NOMO-1 (cell line): Measurements from ENCODE around the gene CD63.

Source experiments
- DNase-seq, 2 experiments: peaks; one replicate each; lab custom pipeline; 2025; ENCODE audit not compliant: unreplicated experiment in 2 of 2; lab: John Stamatoyannopoulos, UW

Gene CD63

GRCh38 chr12:55741931-55742680 is 13.3 kb upstream of the CD63 start:
- DNase-seq, result no peak

DNA sequence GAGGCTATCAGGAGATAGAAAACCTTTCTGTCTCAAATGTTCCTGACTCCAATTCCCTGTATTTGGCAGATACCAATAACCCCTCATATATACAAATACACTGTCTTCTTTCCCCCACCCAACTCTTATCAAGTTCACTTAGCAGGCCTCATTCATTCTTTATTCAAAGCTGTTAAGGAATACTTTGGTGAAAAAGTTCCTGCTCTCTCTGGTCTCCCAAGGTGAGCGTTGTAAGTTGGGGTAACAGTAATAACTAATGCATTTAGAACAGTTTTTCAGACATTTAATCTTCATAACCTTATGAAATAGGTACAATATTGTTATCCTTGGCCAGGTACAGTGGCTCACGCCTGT is 10.2 kb upstream of the CD63 start:
- no peak for DNase-seq

- DNase-seq, result peak; percentile 81 to 84
These were observed 9.6 kb upstream of the CD63 start for GRCh38 chr12:55738123-55739024.

DNA sequence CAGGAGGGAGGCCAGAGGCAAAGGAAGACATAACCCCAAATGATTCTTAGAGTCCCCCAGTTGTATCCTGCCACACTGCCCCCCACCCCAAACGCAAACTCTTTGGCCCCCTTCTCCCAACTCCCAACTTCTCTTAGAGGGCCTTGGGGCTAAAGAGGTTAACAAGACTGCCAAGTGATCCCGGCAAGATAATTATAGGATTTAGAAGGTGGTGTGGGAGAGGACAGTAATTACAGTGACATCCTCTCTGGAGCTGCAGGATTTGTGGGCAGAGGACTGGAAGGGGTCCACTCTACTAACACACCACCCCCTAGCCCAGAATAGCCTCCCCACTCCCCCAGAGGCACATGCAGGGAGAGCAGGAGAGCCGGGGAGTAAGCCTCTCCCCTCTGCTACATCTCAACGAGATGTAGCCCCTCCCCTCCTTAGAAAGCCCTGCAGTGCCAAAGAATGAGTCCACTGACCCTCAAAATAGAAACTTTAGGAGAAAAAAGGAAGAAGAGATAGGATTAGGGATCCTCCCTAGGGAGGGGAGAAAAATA is 8.8 kb upstream of the CD63 start:
- no peak for DNase-seq

- peak; percentile 43 to 62 for DNase-seq
These were observed 8.2 kb upstream of the CD63 start for GRCh38 chr12:55736780-55737580.

DNA sequence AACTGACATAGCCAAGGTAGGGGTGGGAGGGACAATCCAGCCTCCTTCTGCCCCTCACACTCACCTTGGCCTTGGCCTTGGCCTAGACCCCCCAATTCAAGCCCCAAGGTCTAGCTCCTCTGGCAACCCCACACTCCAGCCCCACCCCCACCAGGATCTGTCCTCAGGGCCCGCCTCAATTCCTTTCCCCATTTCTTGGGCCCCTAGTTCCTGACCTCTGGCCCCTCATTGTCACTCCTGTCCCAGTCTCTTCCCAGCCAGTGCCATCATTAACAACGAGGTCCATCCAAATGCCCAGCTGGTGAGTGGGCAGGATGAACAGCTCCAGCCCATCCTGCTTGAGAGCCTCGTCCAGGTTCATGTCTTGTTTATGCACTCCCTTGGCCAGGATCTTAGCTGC is 7.3 kb upstream of the CD63 start:
- no peak for DNase-seq

DNA sequence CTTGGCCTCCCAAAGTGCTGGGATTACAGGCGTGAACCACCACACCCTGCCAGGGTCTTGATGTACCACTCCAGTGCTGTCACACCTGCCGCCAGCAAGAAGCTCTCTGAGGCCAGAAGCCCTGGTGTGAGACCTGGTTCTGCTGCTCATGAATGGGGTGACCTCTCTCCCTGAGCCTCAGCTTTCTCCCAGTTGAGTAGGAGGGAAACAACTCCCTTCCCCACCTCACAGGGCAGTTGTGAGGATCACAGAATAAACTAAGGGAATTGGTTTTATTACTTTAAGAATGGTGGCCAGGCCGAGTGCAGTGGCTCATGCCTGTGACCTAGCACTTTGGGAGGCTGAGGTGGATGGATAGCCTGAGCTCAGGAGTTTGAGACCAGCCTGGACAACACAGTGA is 5.8 kb upstream of the CD63 start:
- no peak for DNase-seq

DNA sequence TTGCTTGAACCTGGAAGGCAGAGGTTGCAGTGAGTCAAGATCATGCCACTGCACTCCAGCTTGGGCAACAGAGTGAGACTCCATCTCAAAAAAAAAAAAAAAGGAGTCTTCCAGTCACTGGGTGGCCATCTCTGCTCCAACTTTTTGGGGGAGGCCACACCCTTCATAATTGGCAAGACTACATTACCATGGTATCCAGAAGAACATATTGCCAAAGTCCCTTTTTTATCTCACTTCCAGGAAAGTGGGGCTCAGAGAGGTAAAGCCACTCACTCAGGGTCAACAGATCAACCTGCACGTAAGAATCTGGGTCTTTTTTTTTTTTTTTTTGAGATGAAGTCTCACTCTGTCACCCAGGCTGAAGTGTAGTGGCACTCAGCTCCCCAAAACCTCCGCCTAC is 5.0 kb upstream of the CD63 start:
- no peak for DNase-seq

GRCh38 chr12:55733021-55733555 is 4.3 kb upstream of the CD63 start:
- DNase-seq, result no peak

DNA sequence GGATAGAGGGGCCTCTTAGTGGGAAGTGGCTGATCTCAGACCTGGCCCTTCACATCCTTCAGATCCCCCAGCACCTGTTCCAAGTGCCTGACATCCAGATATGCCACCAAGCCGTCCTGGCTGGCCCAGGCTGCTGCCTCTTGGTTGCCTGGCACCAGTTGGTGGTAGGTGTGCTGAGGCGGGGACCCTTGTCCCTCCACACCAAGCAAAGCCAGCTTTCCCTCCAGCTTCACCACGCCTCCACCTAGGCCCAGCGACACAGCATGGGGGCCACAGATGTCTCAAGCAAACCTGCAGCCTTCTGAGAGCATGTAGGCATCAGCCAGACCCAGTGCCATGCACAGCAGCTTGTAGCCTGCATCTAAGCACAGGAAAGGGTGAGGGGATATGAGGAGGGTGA is 3.5 kb upstream of the CD63 start:
- DNase-seq, result no peak

DNA sequence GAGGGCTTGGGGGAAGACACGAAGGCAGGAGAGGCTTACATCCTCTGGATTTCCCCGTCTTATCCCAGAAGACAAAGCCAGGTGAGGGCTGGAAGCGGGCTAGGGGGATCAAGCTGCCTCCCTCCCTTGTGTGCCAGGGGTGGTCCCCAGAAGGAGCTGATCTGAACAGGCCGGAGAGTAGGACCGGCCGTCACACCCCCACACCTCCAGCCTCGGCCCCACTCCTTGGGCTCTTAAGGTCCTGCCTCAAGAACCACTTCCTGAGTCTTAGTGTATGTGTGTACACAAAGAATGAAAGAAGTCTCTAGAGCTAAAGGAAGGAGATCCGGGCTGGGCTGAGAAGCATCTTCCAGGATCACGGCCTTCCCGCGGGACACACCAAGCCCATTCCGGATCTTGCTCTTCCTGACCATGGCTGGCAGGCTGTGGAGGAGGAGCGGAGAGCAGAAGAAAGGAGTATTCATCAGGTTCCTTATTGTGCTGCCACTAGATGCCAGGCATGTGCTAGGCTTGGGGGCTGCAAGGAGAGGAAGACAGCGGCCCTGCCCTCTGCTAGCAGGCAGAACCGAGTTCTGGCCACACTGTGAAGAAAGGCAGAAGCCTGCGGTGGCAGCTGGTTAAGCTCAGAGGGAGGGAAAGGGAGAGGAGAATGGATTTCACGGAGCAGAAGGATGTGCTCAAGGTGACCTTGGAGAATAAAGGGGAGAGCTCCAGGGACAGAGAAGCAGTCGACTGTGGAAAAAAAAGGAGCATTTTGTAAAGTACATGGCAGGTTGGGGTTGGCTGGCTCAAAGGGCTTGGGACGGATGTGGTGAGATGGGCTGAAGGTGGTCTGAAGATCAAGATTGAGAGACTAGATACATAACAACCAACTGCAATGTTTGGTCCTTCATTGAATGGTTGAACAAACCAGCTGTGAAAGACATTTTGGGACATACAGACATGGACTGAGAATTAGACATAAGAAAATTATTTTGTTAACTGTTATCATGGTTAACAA is 1.3 kb upstream of the CD63 start:
- peak; percentile 64 to 73 for DNase-seq

DNA sequence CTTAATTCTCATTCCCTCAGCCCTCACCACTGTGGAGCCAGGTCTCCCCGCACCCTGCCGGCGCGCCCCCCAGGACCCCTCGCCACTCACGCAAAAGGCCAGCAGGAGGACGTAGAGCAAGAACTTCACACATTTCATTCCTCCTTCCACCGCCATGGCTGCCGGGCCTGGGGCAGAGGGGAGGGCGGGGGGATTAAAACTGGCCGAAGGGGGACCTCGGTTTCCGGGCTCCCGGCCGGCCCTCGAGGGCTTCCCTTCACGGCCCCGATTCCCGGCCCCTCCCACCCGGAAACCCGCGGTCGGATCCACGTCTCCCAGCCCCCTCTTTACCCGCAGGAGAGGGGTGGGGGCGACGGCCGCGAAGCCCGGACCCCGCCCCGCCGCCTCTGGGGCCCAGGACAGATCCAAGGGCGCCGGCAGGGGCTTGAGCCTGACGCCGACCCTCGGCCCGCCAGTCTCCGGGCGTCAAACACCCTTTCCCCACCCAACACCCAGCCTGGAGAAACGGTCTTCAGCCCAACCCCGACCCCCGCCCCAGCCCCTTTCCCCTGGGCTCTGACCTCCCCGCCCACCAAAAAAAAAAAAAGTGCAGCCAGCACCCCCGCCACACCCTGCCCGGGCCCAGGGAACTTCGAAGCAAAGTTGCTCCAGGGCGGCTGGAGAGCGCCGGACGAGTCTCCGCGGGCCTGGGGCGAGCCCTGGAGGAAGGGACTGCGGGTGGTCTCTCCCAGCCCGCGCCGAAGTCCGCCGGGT is 447 bp downstream of the CD63 start:
- peak in 1 of 2 experiments; percentile 61 for DNase-seq

GRCh38 chr12:55727643-55728185 is 1.1 kb downstream of the CD63 start:
- DNase-seq, result no peak

DNA sequence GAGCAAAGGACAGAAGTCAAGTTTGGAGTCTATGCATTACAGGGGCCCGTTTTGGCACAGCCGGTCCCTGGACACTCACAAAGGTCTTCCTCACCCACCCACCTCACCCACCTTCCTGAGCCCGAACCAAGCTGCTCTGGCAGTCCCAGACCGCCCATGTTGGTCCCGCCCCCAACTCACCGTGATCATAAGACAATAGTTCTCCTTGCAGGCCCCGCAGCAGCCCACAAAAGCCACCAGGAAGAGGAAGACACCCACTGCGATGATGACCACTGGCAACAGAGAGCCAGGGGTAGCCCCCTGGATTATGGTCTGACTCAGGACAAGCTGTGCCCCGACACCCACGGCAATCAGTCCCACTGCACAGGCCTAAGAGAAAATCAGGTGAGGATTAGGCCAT is 1.8 kb downstream of the CD63 start:
- no peak for DNase-seq

GRCh38 chr12:55725556-55725955 is 3.3 kb downstream of the CD63 start:
- no peak for DNase-seq

DNA sequence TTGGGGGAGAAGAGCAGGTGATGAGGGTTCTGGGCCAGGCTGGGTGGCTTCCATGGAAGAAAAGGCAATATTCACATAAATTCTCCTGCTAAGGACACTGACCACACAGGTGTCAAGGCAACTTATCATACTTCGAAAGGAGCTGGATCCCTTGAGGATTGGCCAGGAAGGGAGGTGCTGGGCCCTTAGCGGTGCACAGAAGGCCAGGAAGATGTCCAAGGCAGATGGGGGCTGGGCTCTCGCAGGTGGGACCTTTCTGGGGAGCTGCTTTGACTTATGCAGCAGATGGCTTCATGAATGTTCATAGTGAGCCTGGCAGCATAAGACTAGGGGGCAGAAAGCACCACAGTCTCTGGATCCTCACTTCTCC is 3.9 kb downstream of the CD63 start:
- DNase-seq, result no peak

DNA sequence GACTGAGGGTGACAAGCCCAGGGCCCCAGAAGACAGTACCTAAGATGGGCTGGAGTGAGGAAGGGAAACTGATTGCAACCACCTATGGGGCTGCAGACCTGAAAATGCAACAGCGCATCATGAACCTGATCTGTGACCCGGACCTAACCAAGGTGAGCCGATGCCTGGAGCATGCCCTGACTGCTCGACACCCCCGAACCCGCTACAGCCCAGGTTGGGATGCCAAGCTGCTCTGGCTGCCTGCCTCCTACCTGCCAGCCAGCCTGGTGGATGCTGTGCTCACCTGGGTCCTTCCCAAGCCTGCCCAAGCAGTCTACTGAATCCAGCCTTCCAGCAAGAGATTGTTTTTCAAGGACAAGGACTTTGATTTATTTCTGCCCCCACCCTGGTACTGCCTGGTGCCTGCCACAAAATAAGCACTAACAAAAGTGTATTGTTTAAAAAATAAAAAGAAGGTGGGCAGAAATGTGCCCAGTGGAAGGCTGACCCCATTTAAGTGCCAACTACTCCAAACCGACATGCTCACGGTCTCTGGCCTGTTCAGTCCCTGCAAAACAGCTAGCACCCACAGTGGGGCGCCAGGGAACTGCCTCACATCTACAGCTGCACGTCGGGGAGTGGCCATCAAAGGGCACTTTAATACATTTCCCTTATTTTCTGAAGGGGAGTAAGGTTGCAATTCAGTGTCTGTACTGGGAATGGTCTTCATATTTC is 4.4 kb downstream of the CD63 start:
- peak; percentile 63 to 70 for DNase-seq
